ENCODE measurements around the gene SCAMP1.

DNA sequence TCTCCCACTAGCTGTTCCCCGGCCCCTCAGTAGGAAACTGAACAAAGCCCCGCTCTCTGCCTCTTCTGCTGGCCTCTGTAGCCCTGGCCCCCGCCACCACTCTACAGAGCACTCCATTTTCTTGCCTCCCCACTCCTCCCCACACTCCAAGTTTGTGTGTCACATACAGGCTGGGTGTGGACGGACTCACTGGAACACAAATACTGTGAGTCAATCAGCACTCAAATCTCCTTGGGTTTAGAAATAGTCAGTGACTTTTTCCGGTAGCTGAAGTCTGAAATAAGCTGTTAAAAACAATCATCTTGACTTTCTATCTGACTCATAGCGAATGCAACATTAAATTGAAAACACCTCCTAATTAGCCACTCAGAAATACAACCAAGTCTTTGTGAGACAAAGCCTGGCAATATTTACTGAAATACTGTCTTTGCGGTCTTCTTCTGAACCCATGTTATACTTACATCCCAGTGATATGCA is 165.7 kb downstream of the SCAMP1 start:
- no peak for TF ChIP-seq EZH2 (IDR thresholded peaks at IDR 0.05; ENCODE audit: borderline replicate concordance, low read depth, low read length, poor library complexity, severe bottlenecking)
- TF ChIP-seq, protein P1, sequence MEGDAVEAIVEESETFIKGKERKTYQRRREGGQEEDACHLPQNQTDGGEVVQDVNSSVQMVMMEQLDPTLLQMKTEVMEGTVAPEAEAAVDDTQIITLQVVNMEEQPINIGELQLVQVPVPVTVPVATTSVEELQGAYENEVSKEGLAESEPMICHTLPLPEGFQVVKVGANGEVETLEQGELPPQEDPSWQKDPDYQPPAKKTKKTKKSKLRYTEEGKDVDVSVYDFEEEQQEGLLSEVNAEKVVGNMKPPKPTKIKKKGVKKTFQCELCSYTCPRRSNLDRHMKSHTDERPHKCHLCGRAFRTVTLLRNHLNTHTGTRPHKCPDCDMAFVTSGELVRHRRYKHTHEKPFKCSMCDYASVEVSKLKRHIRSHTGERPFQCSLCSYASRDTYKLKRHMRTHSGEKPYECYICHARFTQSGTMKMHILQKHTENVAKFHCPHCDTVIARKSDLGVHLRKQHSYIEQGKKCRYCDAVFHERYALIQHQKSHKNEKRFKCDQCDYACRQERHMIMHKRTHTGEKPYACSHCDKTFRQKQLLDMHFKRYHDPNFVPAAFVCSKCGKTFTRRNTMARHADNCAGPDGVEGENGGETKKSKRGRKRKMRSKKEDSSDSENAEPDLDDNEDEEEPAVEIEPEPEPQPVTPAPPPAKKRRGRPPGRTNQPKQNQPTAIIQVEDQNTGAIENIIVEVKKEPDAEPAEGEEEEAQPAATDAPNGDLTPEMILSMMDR (conservative IDR thresholded peaks at IDR 0.05; ENCODE audit: low read depth, low read length), result no peak

Measured in A673 (cell line).